KOPT-K1 (cell line): ENCODE data around the gene C1orf21.
"Not testable (repeated sequence)": the region's sequence is repeated elsewhere in the genome, so short reads cannot be mapped to it uniquely, and the experiment has no call there.

Experiments used
- H3K27ac ChIP-seq: fragments of 200-600 bp; sonication (generic); 2 replicates; pipeline ENCODE4 v1.5.1; 2016; ENCODE audit warnings: antibody characterized with exemption, mild to moderate bottlenecking, low read depth, low read length; ENCODE audit not compliant: poor library complexity, severe bottlenecking
- H3K36me3 ChIP-seq: fragments of 200-600 bp; sonication (generic); 2 replicates; pipeline ENCODE4 v1.5.1; 2017; ENCODE audit warnings: antibody characterized with exemption, mild to moderate bottlenecking, low read length, moderate library complexity; ENCODE audit not compliant: insufficient read depth
- H3K9me3 ChIP-seq: fragments of 200-600 bp; sonication (generic); 2 replicates; pipeline ENCODE4 v1.5.1; 2017; ENCODE audit warnings: antibody characterized with exemption, low read length, mild to moderate bottlenecking; ENCODE audit not compliant: insufficient read depth, poor library complexity, severe bottlenecking

C1orf21 gene

GRCh38 chr1:184386312-184387068 lies at the start of gene C1orf21:
C1orf21 (plus strand) TSS chr1:184387029; CDS start chr1:184477510, 90,481 bp downstream.
- Histone ChIP-seq H3K36me3 (no peaks in the 10 kb centered on the region), H3K27ac (peak within 1 kb of the TSS; percentile 31)

GRCh38 chr1:184337865-184338264 lies 49.0 kb upstream of the C1orf21 start:
- not testable (repeated sequence) for H3K27ac ChIP-seq, H3K9me3 ChIP-seq, H3K36me3 ChIP-seq

More at GRCh38 chr1:184386312-184387068, at the start of gene C1orf21:
- no peaks in the 10 kb centered on the region for H3K9me3 ChIP-seq

- Histone ChIP-seq H3K27ac (no peak overlapping the region), H3K36me3 (no peaks in the 10 kb centered on the region), H3K9me3 (no peaks in the 10 kb centered on the region)
These were observed 45.8 kb upstream of the C1orf21 start for GRCh38 chr1:184340984-184341383.

GRCh38 chr1:184350573-184350972 lies 36.3 kb upstream of the C1orf21 start:
- Histone ChIP-seq H3K27ac (no peak overlapping the region), H3K9me3 (no peaks in the 10 kb centered on the region), H3K36me3 (no peaks in the 10 kb centered on the region)

- no peaks in the 10 kb centered on the region for H3K36me3 ChIP-seq
- H3K27ac ChIP-seq: no peak overlapping the region
- H3K9me3 ChIP-seq: no peaks in the 10 kb centered on the region
These were observed 35.3 kb upstream of the C1orf21 start for GRCh38 chr1:184351416-184351975.

- Histone ChIP-seq H3K36me3 (no peaks in the 10 kb centered on the region), H3K9me3 (no peaks in the 10 kb centered on the region), H3K27ac (no peak overlapping the region)
These were observed 34.1 kb upstream of the C1orf21 start for GRCh38 chr1:184352776-184353175.

- H3K36me3 ChIP-seq: no peaks in the 10 kb centered on the region
- H3K27ac ChIP-seq: no peak overlapping the region
- no peaks in the 10 kb centered on the region for H3K9me3 ChIP-seq
These were observed 32.1 kb upstream of the C1orf21 start for GRCh38 chr1:184354719-184355118.

GRCh38 chr1:184356891-184357290 lies 29.9 kb upstream of the C1orf21 start:
- Histone ChIP-seq H3K36me3 (no peaks in the 10 kb centered on the region), H3K27ac (no peak overlapping the region), H3K9me3 (no peaks in the 10 kb centered on the region)

- H3K9me3 ChIP-seq: no peaks in the 10 kb centered on the region
These were observed 28.6 kb upstream of the C1orf21 start for GRCh38 chr1:184358256-184358655.

GRCh38 chr1:184359909-184360308 lies 26.9 kb upstream of the C1orf21 start:
- Histone ChIP-seq H3K27ac (no peak overlapping the region), H3K36me3 (no peaks in the 10 kb centered on the region), H3K9me3 (no peaks in the 10 kb centered on the region)

More at GRCh38 chr1:184358256-184358655, 28.6 kb upstream of the C1orf21 start:
- no peak overlapping the region for H3K27ac ChIP-seq
- H3K36me3 ChIP-seq: no peaks in the 10 kb centered on the region

- no peaks in the 10 kb centered on the region for H3K36me3 ChIP-seq
- no peak overlapping the region for H3K27ac ChIP-seq
- no peaks in the 10 kb centered on the region for H3K9me3 ChIP-seq
These were observed 24.0 kb upstream of the C1orf21 start for GRCh38 chr1:184362876-184363275.

- no peaks in the 10 kb centered on the region for H3K36me3 ChIP-seq
- no peak overlapping the region for H3K27ac ChIP-seq
- H3K9me3 ChIP-seq: no peaks in the 10 kb centered on the region
These were observed 21.1 kb upstream of the C1orf21 start for GRCh38 chr1:184365699-184366098.

- H3K36me3 ChIP-seq: no peaks in the 10 kb centered on the region
- no peak overlapping the region for H3K27ac ChIP-seq
- no peaks in the 10 kb centered on the region for H3K9me3 ChIP-seq
These were observed 19.8 kb upstream of the C1orf21 start for GRCh38 chr1:184366997-184367396.

GRCh38 chr1:184367427-184368038 lies 19.3 kb upstream of the C1orf21 start:
- Histone ChIP-seq H3K27ac (no peak overlapping the region), H3K36me3 (no peaks in the 10 kb centered on the region), H3K9me3 (no peaks in the 10 kb centered on the region)

- no peak overlapping the region for H3K27ac ChIP-seq
These were observed 18.5 kb upstream of the C1orf21 start for GRCh38 chr1:184368354-184368753.

More at GRCh38 chr1:184368354-184368753, 18.5 kb upstream of the C1orf21 start:
- no peaks in the 10 kb centered on the region for H3K9me3 ChIP-seq
- no peaks in the 10 kb centered on the region for H3K36me3 ChIP-seq
